A549 (cell line): ENCODE measurements around the gene HDAC2. TPM values are rescaled to one million over a fixed set of nuclear protein-coding genes. Genes with fewer than 3 reads are reported as not detected.
"Not testable (repeated sequence)": the region's sequence is repeated elsewhere in the genome, so short reads cannot be mapped to it uniquely, and the experiment has no call there.

Experiments used
- ATAC-seq, 2 experiments: fragments of 200-7000 bp in 1 of 2; fragments of >200 bp in 1 of 2; cut with Nextera tagmentation in 1 of 2; cut with Tn5 transposase in 1 of 2; 3 replicates each; pipeline versions ENCODE4 v1.8.0 to v1.9.1; 2018 to 2020; ENCODE audit warnings: mild to moderate bottlenecking in 1 of 2, moderate library complexity in 1 of 2
- CTCF ChIA-PET: fragments of 300-600 bp; sonication (Branson Sonifier 250); formaldehyde crosslinking; extraction: SDS; loops from one replicate; lab custom pipeline; 2021; ENCODE audit warnings: antibody characterized with exemption, inconsistent platforms; lab: Yijun Ruan, JAX
- POLR2A ChIA-PET: fragments of 350-600 bp; formaldehyde crosslinking; extraction: SDS; loops from one replicate; lab custom pipeline; 2021; ENCODE audit warnings: antibody characterized with exemption, inconsistent platforms; lab: Yijun Ruan, JAX
- DNase-seq, 2 experiments: peaks; one replicate each; pipeline versions ENCODE4 v3.0.0 to v3.0.0-alpha.2; 2011 to 2016; ENCODE audit warnings: low read depth in 1 of 2, low spot score in 1 of 2
- FAIRE-seq: peaks from 2 replicates; lab custom pipeline; 2011; peaks lifted over from hg19 to GRCh38; lab: Jason Lieb, UNC
- H3K27ac ChIP-seq, 2 experiments: fragments of >200 bp; sonication (Bioruptor Twin); formaldehyde crosslinking; 3 replicates each; pipeline ENCODE4 v1.5.1; 2016 to 2017
- H3K4me1 ChIP-seq: fragments of >200 bp; sonication (Bioruptor Twin); formaldehyde crosslinking; 3 replicates; pipeline ENCODE4 v1.6.1; 2016
- H3K4me2 ChIP-seq: fragments of >200 bp; sonication (Bioruptor Twin); formaldehyde crosslinking; 3 replicates; pipeline ENCODE4 v1.6.1; 2016
- H3K4me3 ChIP-seq: fragments of >200 bp; sonication (Bioruptor Twin); formaldehyde crosslinking; 3 replicates; pipeline ENCODE4 v1.5.1; 2016
- H3K9me3 ChIP-seq: fragments of >200 bp; sonication (Bioruptor Twin); formaldehyde crosslinking; 3 replicates; pipeline ENCODE4 v1.6.1; 2016
- CTCF ChIP-seq: fragments of >200 bp; sonication (Bioruptor Twin); formaldehyde crosslinking; IDR thresholded peaks from 3 replicates; pipeline ENCODE4 v1.5.1; 2016
- FOSB ChIP-seq: fragments of 250-450 bp; sonication (Bioruptor Pico); IDR thresholded peaks from 2 replicates; pipeline ENCODE4 v1.5.0; 2020; ENCODE audit warnings: mild to moderate bottlenecking, moderate library complexity
- FOXS1 ChIP-seq: fragments of 250-450 bp; sonication (Bioruptor Pico); IDR thresholded peaks from 2 replicates; pipeline ENCODE4 v1.5.0; 2020; ENCODE audit warnings: mild to moderate bottlenecking, moderate library complexity
- HOXB13 ChIP-seq: fragments of 250-450 bp; sonication (Bioruptor Pico); IDR thresholded peaks from 2 replicates; pipeline ENCODE4 v1.5.0; 2020; ENCODE audit warnings: low read depth, mild to moderate bottlenecking, moderate library complexity
- MAFK ChIP-seq: fragments of 450-650 bp; IDR thresholded peaks from 2 replicates; pipeline ENCODE4 v1.6.1; 2014; ENCODE audit not compliant: partially characterized antibody
- MYC ChIP-seq: IDR thresholded peaks from 2 replicates; pipeline ENCODE4 v1.6.1; 2012; ENCODE audit warnings: mild to moderate bottlenecking, inconsistent platforms, low read length, improper control_type of control experiment, borderline replicate concordance
- PBX3 ChIP-seq: IDR thresholded peaks from 2 replicates; pipeline ENCODE4 v1.6.1; 2012
- POLR2A ChIP-seq: IDR thresholded peaks from 2 replicates; pipeline ENCODE4 v1.6.1; 2012; ENCODE audit warnings: mild to moderate bottlenecking, low read length
- RAD21 ChIP-seq, 2 experiments: fragments of >200 bp in 1 of 2; sonication (Bioruptor Twin) in 1 of 2; formaldehyde crosslinking in 1 of 2; IDR thresholded peaks in 1 of 2; conservative IDR thresholded peaks in 1 of 2; 2 replicates in 1 of 2; 3 replicates in 1 of 2; pipeline ENCODE4 v1.6.1; 2012 to 2018; ENCODE audit warnings: inconsistent platforms in 1 of 2
- RFX5 ChIP-seq: fragments of 450-650 bp; IDR thresholded peaks from 2 replicates; pipeline ENCODE4 v1.7.1; 2014; ENCODE audit warnings: antibody characterized with exemption, mild to moderate bottlenecking, moderate library complexity
- SMC3 ChIP-seq: fragments of >200 bp; sonication (Bioruptor Twin); formaldehyde crosslinking; IDR thresholded peaks from 3 replicates; pipeline ENCODE4 v1.6.1; 2018; ENCODE audit warnings: inconsistent platforms
- SREBF2 ChIP-seq: fragments of 450-650 bp; IDR thresholded peaks from 2 replicates; pipeline ENCODE4 v1.6.1; 2014; ENCODE audit warnings: mild to moderate bottlenecking, moderate library complexity
- TFCP2L1 ChIP-seq: fragments of 250-450 bp; sonication (Bioruptor Pico); IDR thresholded peaks from 2 replicates; pipeline ENCODE4 v1.5.0; 2021; ENCODE audit warnings: mild to moderate bottlenecking
- USF2 ChIP-seq: fragments of 450-650 bp; IDR thresholded peaks from 2 replicates; pipeline ENCODE4 v1.6.1; 2014; ENCODE audit warnings: antibody characterized with exemption
- WGBS: methylation state at CpG from one replicate; pipeline ENCODE4 v1.1.6; 2017; ENCODE audit errors: missing lambda C conversion rate; 5-methylcytosine and 5-hydroxymethylcytosine counted together
- polyA plus RNA-seq, 4 experiments: library from polyadenylated mRNA; depleted of rRNA in 3 of 4; stranded (reverse); fragments of >200 nt; fragmentation: RNase III in 1 of 4; extraction: RNeasy Plus Mini Kit Qiagen cat#74134 plus additional on column Dnase treatment in 1 of 4; gene quantifications; 2 replicates in 3 of 4; 3 replicates in 1 of 4; pipeline ENCODE4 v1.2.3, GENCODE V29; 2011 to 2017

Gene HDAC2
- polyA plus RNA-seq, 2 of the 4 experiments (the other 2 are of a cell fraction): 103 to 183 TPM

- FAIRE-seq (no peak), DNase-seq (no peak), ATAC-seq (no peak)
- POLR2A ChIA-PET: no interaction called here
- WGBS: 46% methylated on average over 3 of the region's 3 CpGs
- no peaks in the 10 kb centered on the region for H3K9me3 ChIP-seq
- no peak overlapping the region for H3K27ac ChIP-seq
- H3K4me1 ChIP-seq: no peaks in the 10 kb centered on the region
- no peak overlapping the region for H3K4me3 ChIP-seq
- no peak overlapping the region for H3K4me2 ChIP-seq
- TF ChIP-seq USF2 (no peak), POLR2A (no peak), RFX5 (no peak), FOXS1 (CRISPR knock-in tag) (no peak)
- TF ChIP-seq, all 56 proteins: peak for 0
- CTCF ChIA-PET: interaction anchor here (0.7 to 2.1 kb wide), 4 partner anchors 12 to 1741 kb away, joined by 3 to 10 read pairs (median 4); no protein-coding TSS in a partner anchor
These were observed 50.2 kb downstream of the HDAC2 start for GRCh38 chr6:113920663-113921267.

GRCh38 chr6:113910285-113910684 is 60.7 kb downstream of the HDAC2 start:
- DNase-seq, H3K4me2 ChIP-seq, H3K9me3 ChIP-seq, H3K27ac ChIP-seq, FAIRE-seq, ATAC-seq, H3K4me3 ChIP-seq, H3K4me1 ChIP-seq, POLR2A ChIA-PET: not testable (repeated sequence)
- CTCF ChIA-PET: interaction anchor here (0.6 to 3.0 kb wide), 5 partner anchors 9 to 1131 kb away, joined by 3 to 10 read pairs (median 3); no protein-coding TSS in a partner anchor
- 24% methylated on average over 1 of the region's 1 CpG for WGBS

GRCh38 chr6:113909224-113909856 is 61.6 kb downstream of the HDAC2 start:
- ChIA-PET CTCF (interaction anchor here (0.6 to 3.0 kb wide), 18 partner anchors 9 to 1561 kb away, joined by 3 to 13 read pairs (median 4); no protein-coding TSS in a partner anchor), POLR2A (no interaction called here)
- TF ChIP-seq SMC3 (peak; percentile 67), SREBF2 (no peak), CTCF (peak; percentile 75), RAD21 (conservative IDR thresholded peaks at IDR 0.05 in 1 of 2, IDR thresholded peaks at IDR 0.05 in 1 of 2) (peak; percentile 72 to 83)
- ATAC-seq (peak in 1 of 2 experiments; percentile 51; a peak in 1 of 6 replicates), FAIRE-seq (no peak), DNase-seq (peak; percentile 32 to 47)
- WGBS: 22% methylated on average over 6 of the region's 6 CpGs
- no peak overlapping the region for H3K4me3 ChIP-seq
- peak overlapping the region; percentile 51 for H3K4me2 ChIP-seq
- no peaks in the 10 kb centered on the region for H3K9me3 ChIP-seq
- H3K4me1 ChIP-seq: no peaks in the 10 kb centered on the region
- H3K27ac ChIP-seq: no peak overlapping the region

- FAIRE-seq (no peak), ATAC-seq (no peak)
- H3K4me2 ChIP-seq: peak overlapping the region; percentile 51
These were observed 62.1 kb downstream of the HDAC2 start for GRCh38 chr6:113908801-113909200.

More at GRCh38 chr6:113908801-113909200, 62.1 kb downstream of the HDAC2 start:
- no peak for TF ChIP-seq MAFK
- no peak for TF ChIP-seq FOSB
- no peak for TF ChIP-seq TFCP2L1
- no peak for TF ChIP-seq HOXB13 (CRISPR knock-in tag)
- TF ChIP-seq PBX3: no peak
- no peak for TF ChIP-seq MYC
- no peak for TF ChIP-seq RFX5
- no peaks in the 10 kb centered on the region for H3K4me1 ChIP-seq
- CTCF ChIA-PET: interaction anchor here (0.7 to 3.0 kb wide), 16 partner anchors 8 to 1729 kb away, joined by 3 to 13 read pairs (median 4); no protein-coding TSS in a partner anchor
- POLR2A ChIA-PET: no interaction called here
- no peak overlapping the region for H3K27ac ChIP-seq
- H3K4me3 ChIP-seq: no peak overlapping the region
- no peaks in the 10 kb centered on the region for H3K9me3 ChIP-seq
- 35% methylated on average over 3 of the region's 3 CpGs for WGBS
- no peak for DNase-seq
